Measurements from ENCODE around the gene DGKH.

DGKH gene

GRCh38 chr13:42048342-42048683, at the start of gene DGKH:
Gene DGKH (plus strand): TSS chr13:42048648. CDS start chr13:42048774, 126 bp downstream.
- no peak for DNase-seq (ENCODE audit: low spot score)

GRCh38 chr13:42000846-42001245, 47.6 kb upstream of the DGKH start:
- DNase-seq (ENCODE audit: low spot score), result no peak

- DNase-seq (ENCODE audit: low spot score), result no peak
These were observed 46.9 kb upstream of the DGKH start for GRCh38 chr13:42001580-42001979.

- no peak for DNase-seq (ENCODE audit: low spot score)
These were observed 46.4 kb upstream of the DGKH start for GRCh38 chr13:42002066-42002465.

GRCh38 chr13:42007844-42008243, 40.6 kb upstream of the DGKH start:
- DNase-seq (ENCODE audit: low spot score), result no peak

GRCh38 chr13:42009057-42009456, 39.4 kb upstream of the DGKH start:
- DNase-seq (ENCODE audit: low spot score), result no peak

GRCh38 chr13:42011601-42012350, 36.7 kb upstream of the DGKH start:
- DNase-seq (ENCODE audit: low spot score), result no peak

- DNase-seq (ENCODE audit: low spot score), result no peak
These were observed 34.3 kb upstream of the DGKH start for GRCh38 chr13:42014119-42014518.

GRCh38 chr13:42017264-42017663, 31.2 kb upstream of the DGKH start:
- DNase-seq (ENCODE audit: low spot score), result no peak

- no peak for DNase-seq (ENCODE audit: low spot score)
These were observed 26.6 kb upstream of the DGKH start for GRCh38 chr13:42021851-42022250.

GRCh38 chr13:42022336-42022735, 26.1 kb upstream of the DGKH start:
- no peak for DNase-seq (ENCODE audit: low spot score)

- DNase-seq (ENCODE audit: low spot score), result no peak
These were observed 25.5 kb upstream of the DGKH start for GRCh38 chr13:42022796-42023493.

GRCh38 chr13:42027286-42027685, 21.2 kb upstream of the DGKH start:
- DNase-seq (ENCODE audit: low spot score), result no peak

GRCh38 chr13:42028113-42028799, 20.2 kb upstream of the DGKH start:
- no peak for DNase-seq (ENCODE audit: low spot score)

- DNase-seq (ENCODE audit: low spot score), result no peak
These were observed 12.4 kb upstream of the DGKH start for GRCh38 chr13:42035905-42036521.

GRCh38 chr13:42036711-42037110, 11.7 kb upstream of the DGKH start:
- DNase-seq (ENCODE audit: low spot score), result no peak

GRCh38 chr13:42038661-42039456, 9.6 kb upstream of the DGKH start:
- DNase-seq (ENCODE audit: low spot score), result no peak

- DNase-seq (ENCODE audit: low spot score), result peak; percentile 8
These were observed 8.9 kb upstream of the DGKH start for GRCh38 chr13:42039457-42039945.

- peak; percentile 90 for DNase-seq (ENCODE audit: low spot score)
These were observed 8.3 kb upstream of the DGKH start for GRCh38 chr13:42039946-42040729.

GRCh38 chr13:42040730-42041010, 7.8 kb upstream of the DGKH start:
- DNase-seq (ENCODE audit: low spot score), result no peak

Data from activated CD4-positive, alpha-beta T cell treated with anti-CD3 and anti-CD28 coated beads, Interleukin-2, Interleukin-4, amounts not matched to agents 100 ng/mL and 50 ng/mL, durations not matched to agents 16 hours and 8 hours (primary cell).